ENCODE results near the gene FNTB.
A peak's percentile ranks its signal among the peaks of the same experiment; 100 is the strongest.

The FNTB gene

GRCh38 chr14:64953661-64954060 lies 33.0 kb upstream of the FNTB start:
- no peak for DNase-seq

- DNase-seq: no peak
These were observed 32.0 kb upstream of the FNTB start for GRCh38 chr14:64954491-64955240.

GRCh38 chr14:64955297-64955696 lies 31.4 kb upstream of the FNTB start:
- no peak for DNase-seq

- no peak for DNase-seq
These were observed 29.8 kb upstream of the FNTB start for GRCh38 chr14:64956697-64957406.

GRCh38 chr14:64958201-64958600 lies 28.5 kb upstream of the FNTB start:
- DNase-seq: no peak

- no peak for DNase-seq
These were observed 28.0 kb upstream of the FNTB start for GRCh38 chr14:64958743-64959142.

- DNase-seq: no peak
These were observed 25.9 kb upstream of the FNTB start for GRCh38 chr14:64960762-64961276.

GRCh38 chr14:64963611-64964010 lies 23.1 kb upstream of the FNTB start:
- DNase-seq: no peak

GRCh38 chr14:64965356-64966000 lies 21.2 kb upstream of the FNTB start:
- DNase-seq: no peak

GRCh38 chr14:64966976-64967375 lies 19.7 kb upstream of the FNTB start:
- DNase-seq: no peak

GRCh38 chr14:64968167-64968566 lies 18.5 kb upstream of the FNTB start:
- DNase-seq: no peak

GRCh38 chr14:64968651-64969050 lies 18.0 kb upstream of the FNTB start:
- DNase-seq: no peak

- DNase-seq: no peak
These were observed 16.7 kb upstream of the FNTB start for GRCh38 chr14:64970041-64970440.

- DNase-seq: no peak
These were observed 15.8 kb upstream of the FNTB start for GRCh38 chr14:64970776-64971477.

GRCh38 chr14:64971491-64971942 lies 15.2 kb upstream of the FNTB start:
- DNase-seq: peak; percentile 44

GRCh38 chr14:64971943-64972791 lies 14.5 kb upstream of the FNTB start, which contains the start of gene RAB15:
Gene RAB15 (minus strand): TSS chr14:64972336. CDS start chr14:64972076, 260 bp downstream.
- DNase-seq: peak; percentile 70

GRCh38 chr14:64973026-64973442 lies 13.7 kb upstream of the FNTB start:
- no peak for DNase-seq

GRCh38 chr14:64973826-64974225 lies 12.9 kb upstream of the FNTB start:
- DNase-seq: no peak

GRCh38 chr14:64974563-64974962 lies 12.1 kb upstream of the FNTB start:
- no peak for DNase-seq

GRCh38 chr14:64979336-64980074 lies 7.2 kb upstream of the FNTB start:
- DNase-seq: no peak

Measured in left hindlimb (tissue), 1 donor.